ENCODE measurements around the gene CHRNB1.

- TF ChIP-seq POLR2A (IDR thresholded peaks at IDR 0.05; ENCODE audit: low read depth, low read length) (peak; percentile 94), POLR2AphosphoS5 (IDR thresholded peaks at IDR 0.05; ENCODE audit: low read depth, low read length) (peak; percentile 91)
These were observed 40.7 kb upstream of the CHRNB1 start, which contains the start of gene TMEM256 for GRCh38 chr17:7403977-7404736.
